ENCODE results near the gene KMT5B.

The KMT5B gene

DNA sequence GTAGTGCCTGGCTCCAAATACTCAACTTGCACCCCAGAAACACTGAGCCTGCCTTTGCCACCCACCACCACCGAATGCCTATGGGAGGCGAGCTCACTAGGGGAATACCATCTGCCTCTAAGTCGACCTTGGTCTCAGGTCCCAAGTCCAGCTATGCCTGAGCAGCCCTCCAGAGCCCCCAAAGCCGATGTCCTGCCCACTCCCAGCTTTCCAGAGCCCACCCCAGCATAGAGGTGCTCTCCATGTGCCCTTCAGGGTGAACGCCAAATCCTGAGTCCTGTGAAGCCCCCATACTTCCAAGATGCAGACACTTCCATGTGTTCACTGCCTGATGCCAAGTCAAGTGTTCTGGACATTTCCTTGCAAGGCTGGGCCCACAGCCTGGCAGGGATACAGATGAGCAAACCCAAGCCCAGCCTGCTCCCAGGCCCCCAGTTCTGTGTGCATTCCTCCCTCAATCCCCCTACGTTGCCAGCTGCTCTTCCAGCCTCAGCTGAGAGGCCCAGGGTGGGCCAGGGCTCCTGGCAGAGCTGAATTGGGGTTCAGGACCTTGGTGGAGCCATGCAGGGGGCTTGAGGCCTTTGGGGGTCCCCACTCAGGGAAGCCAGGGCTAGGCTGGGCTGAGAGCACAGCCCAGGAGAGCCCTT is 2.6 kb upstream of the KMT5B start:
- no peak for DNase-seq

DNA sequence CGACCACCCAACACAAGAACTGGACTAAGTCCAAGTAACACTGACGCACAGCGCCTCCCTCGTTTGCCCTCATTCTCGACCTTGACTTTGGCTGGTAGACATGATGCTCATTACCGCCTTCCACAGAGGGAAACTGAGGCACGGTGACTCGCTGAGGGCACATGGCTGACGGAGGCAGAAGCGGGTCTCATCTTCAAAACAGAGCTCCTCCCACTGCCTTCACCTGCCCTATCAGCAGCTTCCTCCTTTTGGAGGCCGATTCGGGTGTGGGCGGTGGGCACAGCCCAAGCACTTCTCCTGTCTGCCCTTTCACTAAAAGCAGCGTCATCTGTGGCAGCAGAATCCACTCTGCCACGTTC is 2.0 kb upstream of the KMT5B start:
- DNase-seq, result no peak

DNA sequence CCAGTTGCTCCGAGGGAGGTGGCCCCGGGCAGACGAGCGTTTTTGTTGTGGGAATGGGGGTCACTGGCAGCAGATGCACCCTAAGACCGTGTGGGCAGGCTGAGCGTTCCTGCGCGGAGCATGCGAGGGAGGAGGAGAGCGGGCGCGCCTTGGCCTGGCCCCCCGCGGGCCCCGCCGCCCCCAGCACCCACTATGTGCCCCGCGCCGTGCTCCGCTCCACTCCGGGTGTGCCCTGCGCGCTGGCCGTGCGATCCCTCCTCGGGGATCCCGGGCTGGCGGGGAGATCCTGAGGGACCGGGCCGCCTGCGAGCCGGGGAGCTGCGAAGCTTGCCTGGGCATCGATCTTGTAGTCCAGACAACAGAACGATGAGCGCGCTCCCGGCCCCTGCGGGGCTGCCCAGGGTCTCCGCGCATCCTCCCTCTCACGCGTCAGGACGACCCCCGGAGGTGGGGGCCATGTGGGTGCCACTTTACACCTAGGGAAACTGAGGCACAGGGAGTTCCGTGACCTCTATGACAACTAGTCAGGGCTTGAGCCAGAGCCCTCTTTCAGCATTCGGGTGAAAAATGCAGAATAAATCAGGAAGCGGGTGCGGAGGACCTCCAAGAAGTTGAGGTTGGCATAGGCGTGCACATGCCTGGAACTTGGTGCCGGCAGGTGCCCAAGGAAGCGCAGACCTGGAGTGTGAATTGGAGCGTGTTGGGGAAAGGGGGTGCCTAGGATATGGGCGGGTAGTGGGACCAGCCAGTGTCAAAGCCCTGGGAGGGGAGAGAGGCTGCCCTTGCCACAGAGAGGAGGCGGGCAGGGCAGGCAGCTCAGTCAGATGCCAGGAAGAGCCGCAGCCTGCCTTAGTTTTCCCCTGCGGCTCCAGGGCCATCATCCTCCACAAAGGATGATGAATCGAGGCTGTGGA is 1.3 kb upstream of the KMT5B start:
- DNase-seq, result no peak

DNA sequence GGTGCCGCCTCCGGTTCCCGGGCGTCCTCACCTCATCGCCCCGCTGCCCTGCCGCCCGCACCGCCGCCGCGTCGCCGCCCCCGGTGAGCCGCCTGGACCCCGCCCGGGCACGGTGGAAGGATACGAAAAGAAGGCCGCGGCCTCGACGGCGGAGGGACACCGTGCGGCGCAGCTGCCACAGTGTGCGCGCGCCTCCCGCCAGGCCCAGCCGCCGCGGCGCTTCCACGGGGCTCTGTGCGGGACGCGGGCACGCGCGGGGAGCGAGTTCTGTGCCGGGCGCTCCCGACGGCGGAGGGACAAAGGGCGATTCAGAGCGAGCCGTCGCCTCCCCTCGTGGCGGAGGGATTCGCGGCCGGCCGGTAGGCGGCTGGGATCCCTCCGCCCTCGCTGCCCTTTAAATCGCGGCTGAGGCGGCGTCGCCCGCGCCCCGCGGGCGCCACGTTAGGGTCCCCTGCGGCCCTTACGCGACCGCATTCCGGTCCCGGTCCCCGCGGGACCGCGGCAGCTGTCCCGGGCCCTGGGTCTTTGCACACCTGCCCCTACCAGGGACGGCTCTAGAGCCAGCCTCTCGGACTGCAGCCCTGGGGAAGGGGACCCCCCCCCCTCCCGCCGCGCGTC is 568 bp upstream of the KMT5B start:
- peak; percentile 64 to 85 (median 78) for DNase-seq

DNA sequence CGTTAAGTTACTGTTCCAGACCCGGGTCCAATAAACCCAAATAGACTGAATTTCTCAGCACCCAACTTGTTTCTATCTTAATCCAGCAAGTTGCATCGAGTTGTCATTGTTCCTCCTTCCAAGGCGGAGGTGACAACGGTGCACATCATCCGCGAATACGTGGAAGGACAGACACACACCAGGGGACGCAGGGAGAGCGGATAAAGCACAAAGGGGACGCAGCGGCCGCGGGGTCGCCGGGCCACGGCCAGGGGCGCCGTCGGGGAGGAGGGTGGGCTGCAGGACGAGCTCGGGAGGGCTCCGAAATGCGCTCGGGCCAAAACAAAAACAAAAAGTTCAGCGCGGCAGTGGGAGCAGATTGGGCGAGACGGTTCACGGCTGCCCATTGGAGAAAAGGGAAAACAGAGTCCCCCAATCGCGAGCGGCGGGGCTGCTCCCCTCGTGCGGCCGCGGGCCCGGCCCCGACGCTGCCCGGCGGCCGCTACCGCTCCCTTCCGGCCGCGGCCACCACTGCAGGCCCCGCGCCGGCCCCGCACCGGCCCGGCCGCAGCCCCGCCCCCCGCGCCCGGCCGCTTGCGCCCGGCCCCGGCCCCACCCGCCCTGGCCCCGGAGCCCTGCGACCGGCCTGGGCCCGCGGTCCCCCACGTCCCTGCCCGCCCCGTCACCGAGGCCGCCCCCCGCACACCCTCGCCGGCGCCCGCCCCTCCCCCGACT is 518 bp downstream of the KMT5B start:
- peak in 2 of 4 experiments; percentile 11 to 44 for DNase-seq

DNA sequence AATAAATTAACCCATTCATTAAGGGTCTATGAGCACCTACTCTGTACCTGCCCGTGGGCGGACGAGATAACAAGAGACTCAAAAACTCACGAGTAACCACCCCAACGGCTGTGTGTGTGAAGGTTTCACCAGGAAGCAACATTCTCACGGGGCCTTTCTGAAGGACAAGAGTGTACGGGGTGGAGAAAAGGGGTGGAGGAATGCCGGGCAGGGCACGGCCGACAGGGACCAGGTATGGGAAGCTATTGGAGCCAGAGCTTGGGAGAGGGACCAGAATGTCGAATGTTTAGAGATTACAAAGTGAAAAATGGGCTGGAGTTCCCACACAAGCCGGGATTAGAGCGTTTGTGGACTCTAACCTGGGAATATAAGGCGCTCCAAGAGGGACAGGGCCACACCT is 1.6 kb downstream of the KMT5B start:
- DNase-seq, result no peak

DNA sequence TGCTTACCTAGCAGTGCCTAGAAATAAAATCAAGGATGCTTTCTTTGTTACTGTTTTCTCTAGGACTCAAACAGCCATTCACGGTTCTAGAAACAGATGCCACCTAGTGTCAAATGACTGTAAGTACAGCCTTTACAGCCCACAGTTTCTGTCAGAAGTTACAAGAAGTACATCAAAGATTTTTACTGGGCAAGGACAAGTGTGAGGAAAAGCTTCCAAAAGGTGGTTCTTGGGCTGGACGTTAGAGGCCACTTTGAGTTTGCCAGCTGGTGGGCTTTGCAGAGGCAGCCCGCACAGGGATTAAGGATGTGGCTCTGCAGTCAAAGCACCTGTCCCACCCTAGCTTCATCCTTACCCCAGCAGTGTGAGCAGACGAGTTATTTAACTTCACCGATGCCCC is 6.9 kb downstream of the KMT5B start:
- DNase-seq, result no peak

DNA sequence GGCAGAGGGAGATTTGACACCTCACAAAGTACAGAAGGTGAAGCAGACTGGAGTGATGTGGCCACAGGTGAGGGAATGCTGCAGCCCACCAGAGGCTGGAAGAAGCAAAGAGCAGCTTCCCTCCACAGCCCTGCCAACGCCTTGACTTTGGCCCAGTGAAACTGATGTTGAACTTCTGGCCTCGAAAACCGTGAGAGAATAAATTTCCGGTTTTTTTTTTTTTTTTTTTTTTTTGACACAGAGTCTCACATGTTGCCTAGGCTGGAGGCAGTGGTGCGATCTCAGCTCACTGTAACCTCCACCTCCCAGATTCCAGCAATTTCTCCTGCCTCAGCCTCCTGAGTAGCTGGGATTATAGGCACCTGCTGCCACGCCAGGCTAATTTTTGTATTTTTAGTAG is 8.7 kb downstream of the KMT5B start:
- no peak for DNase-seq

DNA sequence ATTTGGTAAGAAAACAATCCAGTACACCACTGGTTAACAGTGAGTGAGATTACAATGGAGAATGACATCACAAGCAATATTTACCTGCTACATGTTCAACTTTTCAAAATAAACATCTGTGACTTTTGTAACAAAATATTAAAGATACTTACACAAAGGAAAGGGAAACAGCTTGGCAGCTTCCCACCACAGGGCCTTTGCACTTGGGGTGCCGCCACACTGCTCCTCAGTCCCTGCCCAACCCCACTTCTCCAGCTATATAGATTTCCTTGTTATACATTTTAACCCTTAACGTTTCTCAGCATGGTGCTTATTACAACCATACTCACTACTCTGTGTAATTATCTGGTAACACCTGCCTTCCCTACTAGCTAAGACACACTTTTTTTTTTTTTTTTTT is 10.9 kb downstream of the KMT5B start:
- no peak for DNase-seq

DNA sequence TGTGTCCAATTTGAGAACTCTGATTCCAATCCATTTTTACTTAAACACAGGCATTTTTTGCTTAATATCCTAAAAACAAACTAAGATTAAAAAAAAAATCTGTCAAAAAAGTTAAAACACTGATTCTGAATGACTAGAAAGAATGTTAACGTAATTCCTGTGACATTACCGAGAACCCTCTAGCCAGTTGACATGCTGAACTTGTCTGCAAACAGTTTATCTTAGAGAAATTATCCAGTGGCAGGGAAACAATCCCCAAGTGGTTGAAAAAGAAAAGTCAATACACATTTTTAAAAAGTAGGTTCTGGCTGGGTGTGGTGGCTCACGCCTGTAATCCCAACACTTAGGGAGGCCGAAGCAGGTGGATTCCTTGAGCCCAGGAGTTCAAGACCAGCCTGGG is 11.6 kb downstream of the KMT5B start:
- DNase-seq, result no peak

DNA sequence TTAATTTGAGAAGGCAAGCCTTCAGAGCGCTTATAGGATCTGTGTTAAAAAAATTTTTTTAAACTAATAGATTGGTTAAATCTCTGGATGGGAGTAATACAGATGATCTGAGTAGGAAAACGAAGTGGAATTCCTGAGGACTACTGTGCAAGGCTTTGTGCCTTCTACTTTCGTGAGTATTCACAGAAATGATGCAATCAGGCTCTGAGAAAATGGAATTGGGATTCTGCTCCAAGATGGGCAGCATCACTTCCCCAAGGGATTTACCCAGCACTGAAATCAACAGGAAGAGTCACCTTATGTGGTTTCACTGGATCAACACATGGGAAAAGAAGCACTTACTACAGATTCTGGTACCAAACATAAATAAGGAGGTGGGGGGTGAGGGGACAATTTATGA is 12.5 kb downstream of the KMT5B start:
- DNase-seq, result no peak

DNA sequence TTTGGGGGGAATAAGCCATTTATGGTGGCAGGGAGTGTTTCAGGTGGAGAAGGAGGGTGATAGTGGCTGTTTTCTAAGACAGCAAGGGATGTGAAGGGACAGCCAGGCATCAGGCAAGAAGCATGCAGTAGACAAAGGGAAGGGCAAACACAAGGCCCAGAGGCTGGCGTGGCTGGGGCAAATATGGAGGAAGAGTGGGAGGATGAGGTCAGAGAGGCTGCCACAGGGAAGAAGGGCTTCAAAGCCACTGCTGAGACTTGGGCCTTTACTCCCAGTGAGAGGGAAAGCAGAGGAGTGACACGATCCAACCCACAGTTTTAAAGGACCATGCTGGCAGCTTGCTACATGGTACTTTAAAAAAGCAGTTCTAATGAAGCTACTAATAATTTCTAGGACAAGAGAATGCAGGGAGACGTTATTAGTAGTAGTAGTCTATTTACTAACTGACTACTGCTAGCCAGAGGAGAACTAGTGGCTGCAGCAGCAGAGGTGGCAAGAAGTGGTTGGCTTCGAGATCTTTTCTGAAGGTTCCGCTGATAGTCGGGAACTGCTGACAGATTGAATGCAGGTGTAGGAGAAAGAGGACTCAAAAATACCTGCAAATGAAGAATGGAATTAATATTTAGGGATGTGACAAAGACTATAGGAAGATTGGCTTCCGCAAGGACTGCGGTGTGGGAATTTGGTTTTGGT is 13.7 kb downstream of the KMT5B start:
- DNase-seq, result no peak

DNA sequence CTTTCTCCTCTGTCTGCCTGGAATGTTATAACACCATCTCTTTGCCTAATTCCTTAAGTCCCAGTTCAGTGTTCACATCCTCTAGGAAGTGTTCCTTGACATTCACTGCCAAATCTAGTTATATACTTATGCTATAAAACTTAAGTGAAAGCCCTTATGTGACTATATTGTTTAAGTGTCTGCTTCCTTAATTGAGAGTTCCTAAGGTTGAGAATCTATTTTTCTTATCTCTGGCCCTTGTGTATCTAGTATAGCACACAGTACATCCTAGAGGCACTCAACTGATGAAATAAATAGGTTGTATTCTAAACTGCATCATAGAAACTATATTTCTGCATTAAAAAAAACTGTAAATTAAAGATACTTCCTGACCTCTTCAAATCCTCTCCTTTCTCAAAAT is 16.9 kb downstream of the KMT5B start:
- DNase-seq, result no peak

DNA sequence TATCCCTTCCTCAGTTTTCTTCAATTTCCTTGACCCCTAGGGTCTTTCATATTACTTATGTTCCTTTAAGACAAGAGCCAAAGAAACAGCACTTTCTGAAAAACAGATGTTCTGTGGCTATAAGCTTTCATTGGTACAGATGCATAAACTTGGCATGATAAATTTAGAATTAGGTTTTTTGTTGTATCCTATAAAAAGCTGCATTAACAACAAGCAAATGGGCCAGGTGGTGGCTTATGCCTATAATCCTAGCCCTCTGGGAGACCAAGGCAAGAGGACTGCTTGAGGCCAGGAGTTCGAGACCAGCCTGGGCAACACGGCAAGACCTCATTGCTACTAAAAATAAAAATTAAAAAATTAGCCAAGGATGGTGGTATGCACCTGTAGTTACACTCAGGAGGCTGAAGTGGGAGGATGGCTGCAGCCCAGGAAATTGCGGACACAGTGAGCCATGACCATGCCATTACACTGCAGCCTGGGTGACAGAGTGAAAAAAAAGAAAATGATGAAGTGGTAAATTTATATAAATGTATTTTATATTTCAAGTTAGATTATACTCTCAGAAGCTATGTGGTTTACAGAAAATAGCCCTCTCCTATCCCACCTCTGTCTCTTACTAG is 18.3 kb downstream of the KMT5B start:
- no peak for DNase-seq

DNA sequence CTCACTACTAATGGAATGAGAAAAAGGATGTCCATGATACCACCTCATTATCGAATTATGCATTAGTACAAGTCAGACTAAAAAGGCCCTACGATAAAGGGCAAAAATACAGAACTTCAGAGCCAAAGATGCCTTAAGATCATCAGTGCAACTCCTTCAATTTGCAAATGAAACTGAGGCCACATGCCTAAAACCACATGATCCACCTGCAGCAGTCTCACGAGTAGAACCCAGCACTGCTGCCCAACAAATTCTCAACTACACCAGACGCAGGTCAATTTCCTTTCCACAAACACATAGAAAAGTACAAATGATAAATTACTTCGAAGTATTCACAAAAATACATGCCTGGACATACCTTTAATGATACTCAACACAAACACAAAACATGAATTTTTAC is 20.1 kb downstream of the KMT5B start:
- DNase-seq, result no peak

DNA sequence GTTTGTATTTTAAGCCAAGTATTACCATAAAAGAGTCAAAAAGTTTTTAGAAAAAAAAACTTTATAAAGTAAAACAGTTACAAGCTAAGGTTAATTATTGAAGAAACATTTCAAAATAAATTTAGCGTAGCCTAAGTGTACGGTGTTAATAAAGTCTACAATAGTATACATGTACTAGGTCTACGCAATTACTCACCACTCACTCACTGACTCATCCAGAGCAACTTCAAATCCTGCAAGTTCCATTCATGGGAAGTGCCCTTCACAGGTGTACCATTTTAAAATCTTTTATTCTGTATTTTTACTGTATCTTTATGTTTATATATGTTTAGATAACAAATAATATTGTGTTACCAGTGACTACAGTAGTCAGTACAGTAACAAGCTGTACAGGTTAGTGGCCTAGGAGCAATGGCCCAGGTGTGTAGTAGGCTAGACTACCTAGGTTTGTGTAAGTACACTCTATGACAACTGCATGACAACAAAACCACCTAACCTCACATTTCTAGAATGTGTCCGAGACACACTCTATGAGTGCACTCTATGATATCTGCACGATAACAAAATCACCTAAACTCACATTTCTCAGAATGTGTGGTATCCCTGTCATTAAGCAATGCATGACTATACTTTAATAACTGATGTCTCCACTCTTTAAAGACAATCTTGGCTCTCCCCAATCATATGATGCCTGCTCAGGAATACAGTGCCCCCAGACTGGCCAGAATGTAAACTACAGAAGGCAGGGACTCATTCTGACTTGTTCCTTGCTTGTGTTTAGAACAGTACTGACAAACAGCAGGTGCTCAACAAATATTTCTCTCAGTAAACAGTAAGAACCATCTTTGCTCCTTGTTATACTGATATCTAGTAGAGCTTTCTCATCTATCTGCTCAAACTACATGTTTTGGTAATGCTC is 21.2 kb downstream of the KMT5B start:
- no peak for DNase-seq

DNA sequence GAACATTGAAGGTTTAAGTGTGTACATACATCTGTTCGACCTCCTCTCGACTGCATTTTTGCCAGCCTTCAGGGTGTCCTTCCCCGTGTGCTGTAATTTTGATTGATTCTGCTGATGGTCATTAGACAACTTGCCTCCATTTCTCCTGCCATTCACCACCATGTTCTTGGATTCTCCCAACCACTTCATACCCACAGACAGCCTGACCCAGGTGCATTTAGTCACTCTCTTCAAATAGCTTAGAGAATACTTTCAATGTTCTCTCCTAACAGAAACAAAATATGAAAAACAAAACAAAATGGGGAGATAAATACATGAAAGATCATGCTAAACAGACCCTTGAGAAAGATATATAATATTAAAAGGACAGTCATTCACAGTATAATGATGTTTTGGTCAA is 23.2 kb downstream of the KMT5B start:
- no peak for DNase-seq

DNA sequence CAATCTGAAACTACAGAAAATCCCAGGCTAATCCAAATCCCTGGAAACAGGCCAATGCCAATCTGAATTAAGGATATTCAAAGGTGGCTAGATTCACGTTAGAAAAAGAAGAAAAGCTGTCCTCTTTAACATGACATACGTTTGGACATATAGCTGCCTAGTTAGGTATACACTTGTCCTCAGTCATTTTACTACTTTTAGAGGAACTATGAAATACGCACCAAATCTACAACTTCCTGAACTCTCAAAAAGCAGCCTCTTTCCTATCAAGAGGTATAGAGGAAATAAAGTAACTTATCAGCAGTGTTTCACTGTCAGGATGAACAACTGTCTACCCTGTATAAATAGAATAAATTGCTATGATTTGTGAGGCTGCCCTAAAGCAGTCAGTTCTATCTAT is 24.0 kb downstream of the KMT5B start:
- no peak for DNase-seq

DNA sequence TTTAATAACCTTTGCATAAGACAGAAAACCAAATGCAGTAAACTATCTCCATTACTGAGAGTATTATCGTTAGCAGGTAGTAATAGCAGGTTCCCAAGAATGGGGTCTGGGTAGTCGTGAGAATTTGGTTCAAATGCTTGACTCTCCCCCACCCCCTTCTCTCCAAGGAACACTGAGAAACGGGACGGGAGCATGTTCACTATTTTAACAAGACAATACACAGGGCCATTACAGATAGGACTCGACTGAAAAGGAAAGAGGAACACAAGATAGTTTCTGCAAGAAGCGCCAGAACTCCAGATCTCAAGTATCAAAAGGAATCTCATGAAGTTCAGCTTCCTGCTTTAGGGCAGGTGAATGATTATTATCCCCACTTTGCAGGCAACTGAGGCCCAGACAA is 27.0 kb downstream of the KMT5B start:
- no peak for DNase-seq

DNA sequence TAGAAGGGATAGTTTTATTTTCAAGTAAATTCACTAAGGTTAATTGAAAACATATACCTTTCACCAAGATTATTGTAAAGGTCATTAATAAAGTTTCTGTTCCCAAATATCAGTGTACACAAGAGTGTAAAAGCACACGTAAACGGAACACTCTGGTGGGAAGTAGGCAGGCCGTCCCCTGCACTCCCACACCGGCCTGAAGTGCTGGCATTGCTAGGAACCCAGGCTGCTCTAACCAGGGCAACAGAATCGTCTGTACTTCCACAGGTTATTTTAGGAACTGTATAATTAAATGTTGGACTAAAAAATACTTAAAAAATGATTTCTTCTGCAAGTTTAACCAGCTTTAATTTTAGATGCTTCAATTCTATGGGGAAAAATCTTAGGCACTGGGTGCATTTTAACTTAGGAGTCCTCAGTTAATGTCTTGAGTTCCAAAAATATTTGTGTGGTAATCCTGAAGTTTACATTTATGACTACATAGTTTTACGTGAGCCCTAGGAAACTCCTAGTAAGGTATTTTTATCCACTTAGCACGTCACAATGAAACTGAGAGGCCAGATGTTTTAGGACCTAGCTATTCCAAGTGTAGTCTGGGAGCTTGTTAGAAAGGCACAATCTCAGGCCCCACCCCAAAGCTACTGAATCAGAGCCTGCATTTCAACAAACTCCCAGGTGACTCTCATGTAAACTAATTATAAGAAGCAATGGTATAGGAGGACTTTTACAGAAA is 31.2 kb downstream of the KMT5B start:
- no peak for DNase-seq

DNA sequence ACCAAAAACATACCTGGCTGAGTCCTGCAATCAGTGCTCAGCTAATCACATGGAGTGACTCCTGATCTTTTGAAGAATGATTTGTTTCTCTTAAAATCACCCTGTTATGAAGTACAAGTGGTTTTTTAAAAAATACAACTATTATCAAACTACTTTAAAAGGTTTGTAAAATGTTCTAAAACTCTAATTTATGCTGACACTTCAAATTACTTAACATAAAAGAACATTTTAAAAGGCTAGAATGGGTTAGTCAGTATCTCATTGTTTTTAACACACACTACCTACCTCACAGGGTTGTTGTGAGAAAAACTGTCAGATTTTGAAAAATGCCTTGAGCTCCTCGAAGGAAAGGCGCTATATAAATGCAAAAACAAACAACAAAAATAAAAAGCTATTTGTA is 33.2 kb downstream of the KMT5B start:
- DNase-seq, result no peak

All from activated naive CD4-positive, alpha-beta T cell (primary cell).